B cell (primary cell): ENCODE data around the gene MED31.

Experiments
- EZH2 ChIP-seq: IDR thresholded peaks from 2 replicates; pipeline ENCODE4 v1.6.1; 2012; ENCODE audit warnings: borderline replicate concordance, low read depth, mild to moderate bottlenecking, moderate library complexity, low read length; ENCODE audit not compliant: insufficient read depth, poor library complexity, severe bottlenecking
- TF ChIP-seq, protein P1 (sequence below): fragments of 200-600 bp; IDR thresholded peaks from one replicate; pipeline ENCODE4 v1.8.0; 2022; ENCODE audit warnings: antibody characterized with exemption, mild to moderate bottlenecking

DNA sequence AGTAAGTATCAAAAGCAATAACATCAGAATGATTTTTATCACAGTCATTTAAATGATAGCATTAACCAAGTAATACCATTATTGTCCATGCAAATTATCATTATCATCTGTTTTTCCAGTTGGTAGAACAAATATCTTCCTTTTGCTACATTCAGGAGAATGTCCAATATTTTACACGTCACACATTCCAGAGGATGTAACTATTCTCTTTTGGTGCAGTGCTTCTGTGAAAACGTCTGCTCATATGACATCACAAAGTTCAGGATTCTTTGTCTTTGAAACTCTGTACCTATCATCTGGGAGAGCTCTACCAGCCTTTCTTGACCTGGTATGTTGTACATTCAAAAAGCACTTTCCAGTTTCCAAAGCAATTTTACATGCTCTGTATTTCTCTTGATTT lies 54.9 kb downstream of the MED31 start:
- TF ChIP-seq, protein P1, sequence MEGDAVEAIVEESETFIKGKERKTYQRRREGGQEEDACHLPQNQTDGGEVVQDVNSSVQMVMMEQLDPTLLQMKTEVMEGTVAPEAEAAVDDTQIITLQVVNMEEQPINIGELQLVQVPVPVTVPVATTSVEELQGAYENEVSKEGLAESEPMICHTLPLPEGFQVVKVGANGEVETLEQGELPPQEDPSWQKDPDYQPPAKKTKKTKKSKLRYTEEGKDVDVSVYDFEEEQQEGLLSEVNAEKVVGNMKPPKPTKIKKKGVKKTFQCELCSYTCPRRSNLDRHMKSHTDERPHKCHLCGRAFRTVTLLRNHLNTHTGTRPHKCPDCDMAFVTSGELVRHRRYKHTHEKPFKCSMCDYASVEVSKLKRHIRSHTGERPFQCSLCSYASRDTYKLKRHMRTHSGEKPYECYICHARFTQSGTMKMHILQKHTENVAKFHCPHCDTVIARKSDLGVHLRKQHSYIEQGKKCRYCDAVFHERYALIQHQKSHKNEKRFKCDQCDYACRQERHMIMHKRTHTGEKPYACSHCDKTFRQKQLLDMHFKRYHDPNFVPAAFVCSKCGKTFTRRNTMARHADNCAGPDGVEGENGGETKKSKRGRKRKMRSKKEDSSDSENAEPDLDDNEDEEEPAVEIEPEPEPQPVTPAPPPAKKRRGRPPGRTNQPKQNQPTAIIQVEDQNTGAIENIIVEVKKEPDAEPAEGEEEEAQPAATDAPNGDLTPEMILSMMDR, result no peak
- TF ChIP-seq EZH2, result no peak
